GM12891 (cell line): ENCODE results near the gene NKD1.

Source experiments
- PAX5 ChIP-seq: IDR thresholded peaks from 2 replicates; pipeline ENCODE4 v1.6.1; 2011; ENCODE audit warnings: low read length, moderate library complexity, mild to moderate bottlenecking; ENCODE audit not compliant: insufficient read depth, severe bottlenecking
- POLR2A ChIP-seq: IDR thresholded peaks from 2 replicates; pipeline ENCODE4 v1.6.1; 2011; ENCODE audit warnings: low read depth, low read length, control low read depth
- POLR2AphosphoS5 ChIP-seq: IDR thresholded peaks from 2 replicates; pipeline ENCODE4 v1.6.1; 2011; ENCODE audit warnings: low read depth, low read length, control low read depth
- POU2F2 ChIP-seq: IDR thresholded peaks from 2 replicates; pipeline ENCODE4 v1.6.1; 2011; ENCODE audit warnings: low read depth, mild to moderate bottlenecking, control low read depth, low read length, moderate library complexity
- SPI1 ChIP-seq: IDR thresholded peaks from 2 replicates; pipeline ENCODE4 v1.6.1; 2011; ENCODE audit warnings: low read depth, low read length, control low read depth
- TAF1 ChIP-seq: IDR thresholded peaks from 2 replicates; pipeline ENCODE4 v1.6.1; 2011; ENCODE audit warnings: low read depth, low read length, control low read depth

DNA sequence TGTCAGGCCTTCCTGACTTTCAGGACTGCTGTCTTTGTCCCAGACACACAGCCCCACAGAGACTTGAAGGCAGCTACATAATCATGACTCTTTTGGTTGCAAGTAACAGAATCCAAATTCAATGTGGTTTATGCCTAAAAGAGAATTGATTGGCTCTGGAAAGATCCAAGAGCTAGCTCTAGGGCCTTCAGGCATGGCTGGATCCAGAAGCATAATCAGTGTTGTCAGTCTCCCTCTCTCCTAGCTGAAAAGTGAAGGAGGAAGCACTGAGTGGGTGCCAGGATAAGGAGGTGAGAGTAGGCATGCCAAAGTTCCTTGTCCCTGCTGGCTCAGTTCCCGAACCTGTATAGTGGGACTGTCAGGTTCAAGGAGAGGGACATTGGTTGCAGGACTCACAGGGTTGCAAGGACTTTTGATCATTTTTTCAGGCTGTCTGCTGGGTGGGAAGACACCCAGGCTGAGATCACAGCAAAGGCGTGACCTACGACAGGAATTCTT lies 107.4 kb downstream of the NKD1 start:
- TF ChIP-seq SPI1 (no peak), POLR2A (no peak), TAF1 (no peak), POLR2AphosphoS5 (no peak), PAX5 (no peak), POU2F2 (no peak)
